Transverse colon (tissue), 3 donors: ENCODE data around the gene TXN.

ENCODE experiments used
- CTCF ChIP-seq, 5 experiments: fragments of 200-600 bp in 3 of 5; fragments of 450-650 bp in 2 of 5; sonication (generic) in 3 of 5; IDR thresholded peaks; 1 replicate in 2 of 5; 2 replicates in 3 of 5; pipeline ENCODE4 v1.5.1; 2016 to 2017; ENCODE audit warnings: antibody characterized with exemption in 5 of 5, inconsistent platforms in 3 of 5, mild to moderate bottlenecking in 2 of 5, moderate library complexity in 1 of 5
- POLR2A ChIP-seq: fragments of 450-650 bp; IDR thresholded peaks from one replicate; pipeline ENCODE4 v1.6.1; 2016; ENCODE audit warnings: antibody characterized with exemption, mild to moderate bottlenecking, moderate library complexity

- TF ChIP-seq CTCF (IDR thresholded peaks at IDR 0.05) (no peak), POLR2A (no peak)
These were observed 7.9 kb downstream of the TXN start for GRCh38 chr9:110248361-110248760.
